Stimulated activated CD8-positive, alpha-beta memory T cell treated with anti-CD3 and anti-CD28 coated beads, Interleukin-12 subunit alpha, Interleukin-12 subunit beta, amount 100 ng/mL, for 24 hours (primary cell): Measurements from ENCODE around the gene SNX22.
"Not testable (repeated sequence)": the region's sequence is repeated elsewhere in the genome, so short reads cannot be mapped to it uniquely, and the experiment has no call there.

ENCODE experiments used
- DNase-seq: peaks from one replicate; pipeline ENCODE4 v3.0.0-alpha.2; 2020; ENCODE audit errors: extremely low read depth

The SNX22 gene

DNA sequence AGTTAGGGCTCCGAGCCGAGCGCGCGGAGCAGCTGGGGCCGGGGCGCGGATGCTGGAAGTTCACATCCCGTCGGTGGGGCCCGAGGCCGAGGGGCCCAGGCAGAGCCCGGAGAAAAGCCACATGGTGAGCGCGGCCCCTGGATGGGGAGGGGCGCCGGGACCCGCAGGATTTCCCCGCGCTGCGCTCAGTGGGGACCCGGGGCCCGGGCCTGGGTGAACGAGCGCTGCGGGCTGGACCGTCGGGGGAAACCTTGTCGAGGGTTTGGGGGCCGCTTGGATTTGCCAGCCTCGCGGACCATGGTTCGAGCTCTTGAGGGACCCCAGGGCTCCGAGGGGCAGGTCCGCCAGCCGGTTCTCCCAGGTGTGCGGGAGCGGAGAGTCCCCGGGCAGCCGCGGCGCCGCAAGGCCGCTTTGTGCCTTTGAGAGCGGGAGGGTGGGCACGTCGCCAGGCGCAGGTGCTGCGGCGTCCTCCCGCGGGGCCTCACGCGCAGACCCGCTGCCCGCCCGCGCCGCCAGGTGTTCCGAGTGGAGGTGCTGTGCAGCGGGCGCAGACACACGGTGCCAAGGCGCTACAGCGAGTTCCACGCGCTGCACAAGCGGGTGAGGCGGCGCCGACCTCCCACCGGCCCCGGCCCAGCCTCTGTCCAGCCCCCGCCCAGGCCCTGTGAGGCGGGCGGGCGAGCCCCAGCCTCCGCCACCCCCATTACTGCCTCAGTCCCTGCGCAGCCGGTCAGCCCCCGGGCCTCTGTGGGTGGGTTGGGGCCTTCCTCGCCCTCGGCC is at the start of gene SNX22:
TSS of gene SNX22 (plus strand) at position 5 of the 780 bp plus-strand sequence. CDS start at position 50, 45 bp downstream.
- DNase-seq: no peak

DNA sequence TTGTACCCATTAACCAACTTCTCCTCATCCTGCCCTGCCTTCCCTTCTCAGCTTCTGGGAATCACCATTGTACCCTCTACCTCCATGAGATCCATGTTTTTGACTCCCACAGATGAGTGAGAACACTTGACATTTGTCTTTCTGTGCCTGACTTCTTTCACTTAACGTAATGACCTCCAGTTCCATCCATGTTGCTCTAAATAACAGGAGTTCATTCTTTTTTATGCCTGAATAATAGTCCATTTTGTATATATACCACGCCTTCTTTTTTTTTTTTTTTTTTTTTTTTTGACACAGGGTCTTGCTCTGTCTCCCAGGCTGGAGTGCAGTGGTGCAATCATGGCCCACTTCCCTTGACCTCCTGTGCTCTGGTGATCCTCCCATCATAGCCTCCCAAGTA is 49.0 kb upstream of the SNX22 start:
- DNase-seq: no peak

DNA sequence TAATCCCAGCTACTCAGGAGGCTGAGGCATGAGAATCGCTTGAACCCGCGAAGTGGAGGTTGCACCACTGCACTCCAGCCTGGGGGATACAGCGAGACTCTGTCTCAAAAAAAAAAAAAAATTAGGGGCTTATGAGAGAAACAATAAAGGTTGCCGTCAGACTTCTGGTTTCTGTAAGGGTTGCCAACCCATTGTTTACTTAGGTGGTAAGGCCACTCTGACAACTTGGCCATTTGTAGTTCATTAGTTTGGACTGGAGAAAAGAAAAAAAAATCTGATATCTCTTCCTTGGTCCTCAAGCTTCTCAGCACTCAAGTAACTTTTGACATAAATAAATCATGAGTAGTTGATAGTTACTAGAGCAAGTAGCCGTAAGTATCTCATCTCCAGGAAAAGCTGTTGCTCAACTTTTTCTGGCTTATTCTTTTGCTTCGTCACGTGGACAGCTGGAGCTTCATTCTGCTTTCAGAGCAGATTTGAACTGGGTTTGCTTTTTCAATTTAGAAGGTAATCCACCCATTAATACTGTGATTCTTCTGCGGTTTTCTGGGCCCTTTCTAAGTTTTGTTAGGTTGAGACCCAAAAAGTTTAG is 46.3 kb upstream of the SNX22 start:
- no peak for DNase-seq

DNA sequence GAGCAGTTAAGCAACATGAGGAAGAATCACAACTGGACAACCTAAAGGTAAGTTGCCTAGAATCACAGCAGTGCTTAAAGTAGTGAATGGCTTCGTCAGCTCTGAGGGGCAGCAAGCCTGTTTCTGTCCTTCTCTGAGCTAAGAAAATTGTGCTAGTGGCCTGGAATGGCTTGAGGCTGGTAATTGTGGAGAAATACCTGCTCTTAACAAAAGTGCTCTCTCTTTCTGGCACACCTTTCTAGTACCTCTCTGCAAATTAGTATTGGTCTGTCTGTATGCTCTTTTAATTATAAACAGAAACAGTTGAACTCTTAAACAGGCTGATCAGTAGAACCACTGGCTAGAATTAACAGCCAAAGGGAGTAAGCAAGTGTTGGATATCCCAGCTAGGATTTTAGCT is 44.2 kb upstream of the SNX22 start:
- no peak for DNase-seq

DNA sequence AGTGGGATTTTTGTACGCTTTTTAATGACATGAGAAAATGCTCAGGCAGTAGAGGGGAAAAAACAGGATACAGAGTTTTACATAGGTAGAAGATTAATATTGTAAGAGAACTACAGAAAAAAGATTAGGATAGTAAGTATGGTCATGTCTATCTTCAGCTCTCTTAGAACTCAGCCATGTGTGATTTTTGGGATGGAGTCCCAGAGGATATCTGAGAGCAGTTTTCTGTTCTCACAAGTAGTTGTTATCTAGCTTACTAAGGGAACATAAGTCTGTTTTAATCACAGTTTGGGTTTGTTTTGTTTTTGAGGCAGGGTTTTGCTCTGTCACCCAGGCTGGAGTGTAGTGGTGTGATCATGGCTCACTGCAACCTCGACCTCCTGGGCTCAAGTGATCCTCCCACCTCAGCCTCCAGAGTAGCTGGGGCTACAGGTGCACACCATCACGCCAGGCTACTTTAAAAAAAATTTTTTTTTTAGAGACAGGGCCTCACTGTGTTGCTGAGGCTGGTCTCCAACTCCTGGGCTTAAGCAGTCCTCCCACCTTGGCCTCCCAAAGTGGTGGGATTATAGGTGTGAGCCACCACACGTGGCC is 41.3 kb upstream of the SNX22 start:
- not testable (repeated sequence) for DNase-seq

DNA sequence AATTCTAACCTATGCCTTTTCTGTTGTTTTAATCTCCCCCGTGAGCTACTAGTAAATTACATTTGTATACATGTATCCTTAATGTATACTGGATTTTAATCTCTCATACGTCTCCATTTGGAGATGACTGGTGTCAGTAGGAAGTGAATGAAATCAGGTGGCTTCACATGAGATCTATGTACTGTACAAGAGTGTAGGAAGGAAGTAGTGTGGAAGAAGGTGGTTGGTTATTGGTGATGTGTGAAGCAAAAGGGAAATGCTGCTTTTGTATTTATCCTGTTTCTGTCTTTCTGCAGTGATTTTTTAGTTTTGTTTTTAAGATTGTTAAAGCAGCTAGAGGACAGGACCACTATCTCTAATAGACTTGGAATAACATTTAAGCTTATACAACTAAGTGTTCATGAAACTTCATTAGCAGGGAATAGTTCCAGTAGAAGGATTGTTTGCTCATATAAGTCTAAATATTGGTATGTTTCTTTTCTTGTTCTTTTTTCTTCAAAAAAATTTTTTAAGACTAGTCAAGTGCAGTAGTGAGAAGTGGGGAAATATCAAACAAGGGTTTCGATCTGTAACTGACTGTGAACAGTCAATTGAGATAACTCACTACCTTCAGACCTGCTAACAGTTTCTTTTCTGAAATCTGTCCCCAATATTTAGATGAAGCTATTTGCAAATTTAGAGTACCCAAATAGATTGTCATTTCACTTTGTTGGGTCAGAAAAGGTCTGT is 40.4 kb upstream of the SNX22 start:
- DNase-seq: no peak

DNA sequence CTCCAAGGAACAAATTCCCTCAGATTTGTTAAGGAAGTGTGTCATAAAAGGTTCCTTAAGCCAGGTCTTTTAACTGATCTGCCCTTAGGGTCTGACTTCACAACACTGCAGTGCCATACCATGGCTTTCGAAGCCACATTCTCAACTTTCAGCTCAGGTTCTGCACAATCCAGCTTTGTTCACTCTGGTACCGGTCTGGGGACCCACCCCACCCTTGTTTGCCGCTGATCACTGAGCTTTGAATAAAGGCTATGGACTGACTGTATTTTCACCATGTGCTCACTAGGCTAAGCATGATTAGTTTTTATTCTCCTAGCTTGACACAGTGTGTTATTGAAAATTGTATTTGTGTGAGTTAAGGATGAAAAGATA is 39.9 kb upstream of the SNX22 start:
- DNase-seq: no peak

DNA sequence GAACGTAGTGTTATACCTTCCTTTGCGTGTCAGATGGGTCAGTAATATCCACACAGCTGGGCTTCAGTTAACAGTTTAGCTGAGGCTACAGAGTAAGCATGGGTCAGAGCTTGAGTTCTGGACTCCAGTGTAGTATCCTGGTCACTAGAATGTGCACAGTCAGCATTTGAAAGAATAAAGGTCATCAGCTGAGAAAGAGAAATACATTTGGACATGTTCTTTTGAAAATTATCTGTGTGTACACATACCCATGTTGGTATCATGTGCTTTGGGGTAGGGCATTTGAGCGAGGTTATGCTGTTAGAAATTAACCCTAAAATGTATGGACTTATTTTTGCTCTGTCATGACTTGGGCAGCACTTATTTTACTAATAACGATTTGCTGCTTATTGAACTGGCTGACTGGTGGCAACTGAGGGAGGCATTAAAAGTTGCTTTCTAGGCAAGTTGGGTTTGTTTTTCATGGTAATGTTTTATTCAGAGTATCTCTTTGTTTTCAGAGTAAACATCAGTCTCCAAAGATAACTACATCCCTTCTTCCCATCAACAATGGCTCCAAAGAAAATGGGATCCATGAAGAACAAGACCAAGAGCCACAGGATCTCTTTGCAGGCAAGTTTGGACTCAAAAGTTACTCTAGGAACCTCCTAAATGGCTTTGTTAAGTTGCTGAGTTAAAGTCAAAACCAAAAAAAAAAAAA is 39.3 kb upstream of the SNX22 start:
- no peak for DNase-seq

DNA sequence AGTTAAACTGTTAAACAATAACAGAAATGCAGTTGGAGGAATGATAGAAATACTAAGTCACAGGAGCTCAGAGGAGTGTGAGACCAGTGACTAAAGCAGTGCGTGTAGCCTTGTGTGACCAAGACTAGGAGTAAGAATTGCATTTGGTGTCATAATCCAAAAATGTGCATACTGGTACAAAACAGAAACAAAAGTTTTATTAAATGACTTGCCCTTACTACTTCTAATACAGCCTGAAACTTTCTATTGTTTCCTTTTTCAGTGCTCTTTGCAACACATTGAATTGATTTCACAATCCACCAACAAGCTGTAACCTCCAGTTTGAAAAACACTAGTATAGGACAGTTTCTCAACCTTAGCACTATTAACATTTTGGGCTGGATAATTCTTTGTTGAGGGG is 38.6 kb upstream of the SNX22 start:
- no peak for DNase-seq

DNA sequence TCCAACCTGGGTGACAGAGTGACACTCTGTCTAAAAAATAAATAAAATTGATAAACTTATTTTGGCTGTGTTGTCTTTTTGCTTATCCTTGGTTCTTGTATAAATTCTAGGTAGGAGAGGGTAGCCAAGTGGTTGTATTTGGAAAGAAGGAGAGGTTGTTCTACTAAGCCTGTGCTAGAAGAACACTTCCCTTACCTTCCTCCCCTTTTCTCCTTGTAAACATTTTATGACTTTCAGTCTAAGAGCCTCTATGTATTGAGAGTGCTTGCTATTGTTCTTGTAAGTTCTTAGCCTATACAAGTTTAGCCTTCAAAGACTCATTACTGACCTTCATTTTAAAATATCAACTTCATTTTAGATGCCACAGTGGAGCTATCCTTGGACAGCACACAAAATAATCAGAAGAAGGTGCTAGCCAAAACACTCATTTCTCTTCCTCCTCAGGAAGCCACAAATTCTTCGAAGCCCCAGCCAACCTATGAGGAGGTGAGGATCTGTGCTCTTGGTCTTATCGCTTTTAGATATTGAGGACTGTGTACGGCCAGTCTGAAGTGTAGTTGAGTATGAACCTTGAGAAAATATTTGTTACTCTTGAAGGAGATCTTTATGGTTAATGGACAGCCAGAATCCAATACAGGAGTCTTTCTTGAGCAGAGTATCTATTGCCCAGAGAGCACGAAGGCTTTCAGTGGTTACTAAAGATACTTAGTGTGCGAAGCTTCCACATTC is 33.6 kb upstream of the SNX22 start:
- no peak for DNase-seq

DNA sequence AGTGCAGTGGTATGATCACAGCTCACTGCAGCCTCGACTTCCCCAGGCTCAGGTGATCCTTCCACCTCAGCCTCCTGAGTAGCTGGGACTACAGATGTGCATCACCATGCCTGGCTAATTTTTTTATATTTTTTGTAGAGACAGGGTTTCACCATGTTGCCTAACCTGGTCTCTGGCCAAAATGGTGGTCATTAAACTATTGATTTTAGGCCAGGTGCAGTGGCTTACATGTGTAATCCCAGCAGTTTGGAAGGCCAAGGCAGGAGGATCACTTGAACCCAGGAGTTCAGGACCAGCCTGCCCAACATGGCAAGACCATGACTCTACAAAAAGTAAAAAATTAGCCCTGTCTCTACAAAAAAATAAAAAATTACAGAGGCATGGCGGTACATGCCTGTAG is 31.2 kb upstream of the SNX22 start:
- DNase-seq: not testable (repeated sequence)

DNA sequence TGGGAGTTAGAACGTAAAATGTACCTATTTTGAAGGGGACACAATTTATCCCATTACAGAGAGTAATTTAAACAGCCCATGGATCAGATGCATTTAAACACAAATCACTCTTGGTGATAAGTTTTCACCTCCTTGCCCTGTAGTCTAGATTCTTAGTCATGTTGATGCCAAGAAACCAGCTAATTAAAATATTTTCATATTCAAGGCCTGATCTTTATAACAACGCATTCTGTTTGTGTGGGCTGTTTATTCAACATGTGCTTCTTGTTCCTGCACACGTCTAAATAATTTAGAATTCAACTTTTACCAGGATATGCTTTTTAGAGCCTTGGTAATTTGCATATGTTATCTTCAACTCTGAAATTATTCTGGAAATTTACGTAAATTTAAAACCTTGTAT is 29.9 kb upstream of the SNX22 start:
- no peak for DNase-seq

DNA sequence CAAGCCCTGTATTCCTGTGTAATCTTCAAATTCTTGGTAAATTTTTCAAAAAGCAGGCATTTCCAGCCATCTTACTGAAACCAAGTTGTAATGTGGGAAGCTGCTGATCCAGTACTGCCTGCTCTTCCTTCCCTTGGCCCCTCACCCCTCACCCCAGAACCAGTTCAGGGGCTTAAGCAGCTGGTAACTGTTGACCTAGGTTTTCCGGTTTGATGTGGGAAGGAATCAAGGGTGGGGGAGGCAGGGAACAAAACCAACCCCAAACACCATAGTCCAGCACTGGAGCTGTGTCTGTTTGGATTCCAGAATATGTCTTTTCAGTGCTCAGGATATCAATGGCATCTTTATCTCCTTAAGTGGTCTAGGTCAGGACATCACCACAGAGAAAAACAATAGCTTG is 29.1 kb upstream of the SNX22 start:
- no peak for DNase-seq

DNA sequence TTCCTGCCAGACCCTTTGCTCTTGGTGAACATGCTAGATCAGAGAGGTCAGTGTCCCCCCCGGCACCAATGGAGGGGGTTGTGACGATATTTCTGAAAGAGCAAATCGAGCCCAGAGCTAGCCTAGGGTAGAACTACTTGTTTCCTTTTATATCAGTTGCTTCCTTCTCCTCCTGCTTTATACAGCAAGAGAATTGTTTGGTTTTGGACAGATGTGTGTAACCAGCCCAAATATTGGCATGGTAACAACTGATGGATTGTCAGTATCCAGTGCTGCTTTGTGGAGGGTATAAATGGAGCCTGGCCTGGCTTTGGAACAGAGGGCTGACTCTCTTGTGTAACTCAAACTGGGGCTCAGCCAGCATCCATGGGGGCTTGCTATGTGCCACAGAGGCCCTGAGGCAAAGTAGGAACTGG is 28.6 kb upstream of the SNX22 start:
- DNase-seq: no peak

DNA sequence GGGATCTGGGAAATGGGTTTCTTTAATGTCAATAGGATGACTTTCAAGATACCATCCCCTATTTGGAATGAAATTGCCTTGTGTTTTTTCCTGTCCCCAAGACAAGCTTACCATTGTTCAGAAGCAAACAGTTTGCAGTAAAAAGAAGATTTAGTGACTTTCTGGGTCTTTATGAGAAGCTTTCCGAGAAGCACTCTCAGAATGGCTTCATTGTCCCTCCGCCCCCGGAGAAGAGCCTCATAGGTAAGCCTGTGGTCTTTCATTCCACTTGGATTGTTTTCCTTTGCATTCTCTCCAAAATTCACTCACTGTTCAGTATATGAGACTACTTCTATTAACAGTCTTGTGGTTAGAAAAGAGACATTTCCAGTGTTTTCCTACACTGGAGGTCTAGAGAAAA is 25.6 kb upstream of the SNX22 start:
- no peak for DNase-seq

DNA sequence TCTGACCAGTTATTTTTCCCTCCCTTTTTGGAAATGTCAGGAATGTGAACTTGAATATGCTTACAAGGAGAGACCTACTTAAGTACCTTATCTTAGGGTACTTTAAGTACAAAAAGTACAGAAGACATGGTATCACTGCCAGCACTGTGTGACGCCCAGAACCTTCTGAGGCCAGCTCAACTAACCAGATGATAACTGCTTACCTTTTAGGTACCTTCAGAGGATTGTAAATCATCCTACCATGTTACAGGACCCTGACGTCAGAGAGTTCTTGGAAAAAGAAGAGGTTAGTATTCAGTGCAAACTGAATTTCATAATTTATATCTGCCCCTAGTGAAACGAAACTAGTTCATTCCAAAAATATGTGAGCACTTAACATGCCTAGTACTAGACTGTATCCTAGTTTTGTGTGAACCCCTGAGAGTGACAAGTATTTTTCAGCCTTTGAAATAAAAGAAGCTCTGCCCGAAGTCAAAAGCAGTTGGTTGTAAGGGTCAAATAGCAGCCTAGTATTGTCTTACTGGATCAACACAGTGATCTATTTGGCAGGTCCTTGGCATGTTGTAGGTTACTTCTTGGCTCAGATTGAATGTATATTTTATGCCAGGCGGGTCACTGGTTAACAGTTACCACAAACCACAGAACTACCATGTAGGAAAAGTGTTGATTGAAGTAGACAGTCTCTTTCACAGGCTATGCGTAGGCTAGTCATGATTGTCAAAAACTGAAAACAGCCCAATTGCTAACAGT is 23.8 kb upstream of the SNX22 start:
- DNase-seq: no peak

DNA sequence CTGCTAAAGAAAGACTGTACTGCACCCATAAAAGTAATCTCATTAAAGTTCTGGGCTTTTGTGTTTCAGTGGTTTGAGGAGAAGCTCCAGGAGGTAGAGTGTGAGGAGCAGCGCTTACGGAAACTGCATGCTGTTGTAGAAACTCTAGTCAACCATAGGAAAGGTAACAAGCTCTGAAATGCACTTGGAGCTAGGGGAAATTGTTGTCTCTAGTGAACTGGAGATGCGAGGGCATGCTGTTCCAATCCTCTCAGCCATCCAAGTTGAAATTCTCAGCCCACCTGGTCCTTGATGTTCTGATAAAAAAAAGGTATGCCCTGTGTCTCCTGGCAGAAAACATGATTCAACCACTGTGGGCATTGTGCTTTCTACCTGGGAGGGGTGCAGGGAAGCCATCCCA is 21.4 kb upstream of the SNX22 start:
- no peak for DNase-seq

DNA sequence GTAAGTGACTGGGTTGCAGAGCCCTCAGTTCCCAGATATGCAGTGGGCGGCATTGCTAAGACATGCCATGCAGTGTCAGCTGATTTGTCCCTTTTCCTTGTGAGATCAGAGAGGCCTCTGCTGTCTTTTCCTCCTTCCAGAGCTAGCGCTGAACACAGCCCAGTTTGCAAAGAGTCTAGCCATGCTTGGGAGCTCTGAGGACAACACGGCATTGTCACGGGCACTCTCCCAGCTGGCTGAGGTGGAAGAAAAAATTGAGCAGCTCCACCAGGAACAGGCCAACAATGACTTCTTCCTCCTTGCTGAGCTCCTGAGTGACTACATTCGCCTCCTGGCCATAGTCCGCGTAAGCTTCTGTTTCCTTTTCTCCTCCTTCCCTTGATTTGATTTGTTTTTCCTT is 20.0 kb upstream of the SNX22 start:
- DNase-seq: no peak

DNA sequence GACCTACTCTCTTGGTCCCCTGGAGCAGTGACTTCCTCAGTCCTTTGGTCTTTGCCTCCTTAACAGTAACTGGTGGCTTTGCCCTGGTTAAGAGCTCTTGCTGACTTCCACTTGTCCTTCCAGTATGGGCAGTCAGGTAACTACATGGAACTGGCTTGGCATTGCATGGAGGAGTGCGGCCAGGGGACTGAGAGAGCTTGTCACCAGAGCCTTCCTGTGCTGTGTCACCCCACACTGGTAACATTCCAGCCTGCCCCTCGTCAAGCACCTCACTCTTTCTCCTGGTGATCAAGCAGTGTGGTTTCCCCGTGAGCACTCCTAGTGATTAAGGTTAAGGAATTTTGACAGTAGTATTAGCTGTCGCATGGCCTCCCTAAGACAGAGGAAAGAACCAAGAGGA is 19.3 kb upstream of the SNX22 start:
- DNase-seq: no peak

DNA sequence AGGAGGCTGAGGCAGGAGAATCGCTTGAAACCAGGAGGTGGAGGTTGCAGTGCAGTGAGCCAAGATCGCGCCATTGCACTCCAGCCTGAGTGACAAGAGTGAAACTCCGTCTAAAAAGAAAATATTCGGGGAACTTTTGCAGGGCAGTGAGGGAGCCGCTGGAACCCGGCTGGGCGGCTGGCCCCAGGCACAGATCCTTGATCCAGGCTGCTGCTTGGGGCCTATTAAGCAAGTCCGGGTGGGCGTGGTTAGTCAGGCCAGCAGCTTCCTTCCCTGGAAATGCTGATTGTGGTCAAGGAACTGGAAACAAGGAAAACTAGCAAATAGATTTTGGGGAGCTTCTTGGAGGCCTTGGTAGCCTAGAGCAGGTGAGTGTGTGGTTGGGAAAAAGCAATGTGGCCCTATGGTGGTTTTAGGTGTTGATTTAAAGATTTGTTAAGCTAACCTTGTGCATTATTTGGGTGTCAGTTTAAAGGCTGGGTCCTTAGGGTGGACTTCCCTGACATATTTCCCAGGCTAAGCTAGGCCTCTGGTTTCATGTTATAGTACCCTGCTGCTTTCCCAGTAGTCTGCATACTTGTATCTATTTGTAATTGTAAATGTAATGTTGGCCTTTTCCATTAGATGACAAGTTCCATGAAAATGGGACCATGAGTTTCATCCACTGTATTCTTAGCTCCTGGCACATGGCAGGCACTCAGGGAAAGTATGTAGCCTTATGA is 17.7 kb upstream of the SNX22 start:
- DNase-seq: no peak
